ENCODE results near the gene LRRC4. TPM values are rescaled to one million over a fixed set of nuclear protein-coding genes. Genes with fewer than 3 reads are reported as not detected.

Gene LRRC4
- total RNA-seq, 2 donors from 2014 or later, result 1.5 TPM

- no peak overlapping the region for H3K9ac ChIP-seq (ENCODE audit: extremely low read depth, low read length, poor library complexity, severe bottlenecking)
- H3K27ac Mint-ChIP-seq, result no peak overlapping the region
- H3K36me3 ChIP-seq (ENCODE audit: control insufficient read depth, insufficient read depth, low read length), result peaks cover 46% of the 10 kb centered on the region
- H3K36me3 Mint-ChIP-seq (ENCODE audit: low read depth), result peaks cover 5% of the 10 kb centered on the region
- no peak overlapping the region for H3K4me3 Mint-ChIP-seq
- no peaks in the 10 kb centered on the region for H3K27me3 ChIP-seq (ENCODE audit: control insufficient read depth, insufficient read depth, low read length, poor library complexity, severe bottlenecking)
- no peak overlapping the region for H3K4me3 ChIP-seq (ENCODE audit: low read length)
- no peaks in the 10 kb centered on the region for H3K9me3 Mint-ChIP-seq
- H3K27me3 Mint-ChIP-seq (ENCODE audit: insufficient read depth), result no peaks in the 10 kb centered on the region
- TF ChIP-seq CTCF (conservative IDR thresholded peaks at IDR 0.05), result peak; percentile 52
- 81 to 86% methylated on average over 3 to 7 of the region's 7 CpGs for WGBS, 2 experiments (ENCODE audit: insufficient coverage in 1 of 2, insufficient read length in 1 of 2)
- H3K4me1 ChIP-seq (ENCODE audit: control insufficient read depth, insufficient read depth, low read length), result no peaks in the 10 kb centered on the region
- DNase-seq, result no peak
- H3K9me3 ChIP-seq (ENCODE audit: control insufficient read depth, low read length), result no peaks in the 10 kb centered on the region
- no peaks in the 10 kb centered on the region for H3K4me1 Mint-ChIP-seq
- H3K27ac ChIP-seq (ENCODE audit: low read depth, low read length), result peak overlapping the region; percentile 62
Observed at GRCh38 chr7:128010391-128011127, 20.7 kb downstream of the LRRC4 start.

GRCh38 chr7:128008744-128009143 lies 22.5 kb downstream of the LRRC4 start:
- no peak overlapping the region for H3K27ac ChIP-seq (ENCODE audit: low read depth, low read length)
- H3K27ac Mint-ChIP-seq, result no peak overlapping the region
- H3K36me3 ChIP-seq (ENCODE audit: control insufficient read depth, insufficient read depth, low read length), result peaks cover 44% of the 10 kb centered on the region
- no peaks in the 10 kb centered on the region for H3K4me1 ChIP-seq (ENCODE audit: control insufficient read depth, insufficient read depth, low read length)
- no peak for DNase-seq
- peaks cover 5% of the 10 kb centered on the region for H3K36me3 Mint-ChIP-seq (ENCODE audit: low read depth)
- no peak for TF ChIP-seq CTCF (conservative IDR thresholded peaks at IDR 0.05)
- no peaks in the 10 kb centered on the region for H3K9me3 Mint-ChIP-seq
- peaks cover 1% of the 10 kb centered on the region for H3K4me1 Mint-ChIP-seq
- no peak overlapping the region for H3K4me3 Mint-ChIP-seq
- H3K27me3 Mint-ChIP-seq (ENCODE audit: insufficient read depth), result no peaks in the 10 kb centered on the region
- H3K9ac ChIP-seq (ENCODE audit: extremely low read depth, low read length, poor library complexity, severe bottlenecking), result no peak overlapping the region
- no peak overlapping the region for H3K4me3 ChIP-seq (ENCODE audit: low read length)
- WGBS, 2 experiments (ENCODE audit: insufficient coverage in 1 of 2, insufficient read length in 1 of 2), result 95% methylated on average over 2 of the region's 2 CpGs; no CpG with 5 or more reads in 1 of the 2 experiments
- H3K27me3 ChIP-seq (ENCODE audit: control insufficient read depth, insufficient read depth, low read length, poor library complexity, severe bottlenecking), result no peaks in the 10 kb centered on the region
- H3K9me3 ChIP-seq (ENCODE audit: control insufficient read depth, low read length), result no peaks in the 10 kb centered on the region

GRCh38 chr7:128008141-128008540 lies 23.1 kb downstream of the LRRC4 start:
- Mint-ChIP-seq H3K9me3 (no peaks in the 10 kb centered on the region), H3K4me3 (no peak overlapping the region), H3K27me3 (ENCODE audit: insufficient read depth) (no peaks in the 10 kb centered on the region), H3K36me3 (ENCODE audit: low read depth) (peaks cover 2% of the 10 kb centered on the region), H3K4me1 (peaks cover 1% of the 10 kb centered on the region), H3K27ac (no peak overlapping the region)
- H3K4me1 ChIP-seq (ENCODE audit: control insufficient read depth, insufficient read depth, low read length), result no peaks in the 10 kb centered on the region
- no peak overlapping the region for H3K27ac ChIP-seq (ENCODE audit: low read depth, low read length)
- H3K9ac ChIP-seq (ENCODE audit: extremely low read depth, low read length, poor library complexity, severe bottlenecking), result no peak overlapping the region
- DNase-seq, result no peak
- H3K36me3 ChIP-seq (ENCODE audit: control insufficient read depth, insufficient read depth, low read length), result peaks cover 40% of the 10 kb centered on the region
- H3K27me3 ChIP-seq (ENCODE audit: control insufficient read depth, insufficient read depth, low read length, poor library complexity, severe bottlenecking), result no peaks in the 10 kb centered on the region
- TF ChIP-seq CTCF (conservative IDR thresholded peaks at IDR 0.05), result no peak
- 90 to 92% methylated on average over 5 of the region's 5 CpGs for WGBS, 2 experiments (ENCODE audit: insufficient coverage in 1 of 2, insufficient read length in 1 of 2)
- no peaks in the 10 kb centered on the region for H3K9me3 ChIP-seq (ENCODE audit: control insufficient read depth, low read length)
- no peak overlapping the region for H3K4me3 ChIP-seq (ENCODE audit: low read length)
